PFSK-1 (cell line): Measurements from ENCODE around the gene TCAF1. TPM values are rescaled to one million over a fixed set of nuclear protein-coding genes. Genes with fewer than 3 reads are reported as not detected.

ENCODE experiments used
- FOXP2 ChIP-seq: optimal IDR thresholded peaks from 2 replicates; pipeline ENCODE3; 2011; ENCODE audit warnings: borderline replicate concordance, control low read depth, inconsistent platforms; ENCODE audit not compliant: insufficient read depth; ENCODE audit errors: extremely low read length, extremely low read depth
- POLR2AphosphoS5 ChIP-seq: IDR thresholded peaks from 2 replicates; pipeline ENCODE4 v1.6.1; 2012; ENCODE audit warnings: low read depth, mild to moderate bottlenecking, control low read depth, low read length, moderate library complexity
- REST ChIP-seq, 2 experiments: IDR thresholded peaks; 2 replicates each; pipeline versions ENCODE4 v1.6.1 to v1.8.0; 2011 to 2012; ENCODE audit warnings: low read depth in 2 of 2, low read length in 2 of 2, control low read depth in 1 of 2, inconsistent platforms in 1 of 2, mild to moderate bottlenecking in 1 of 2, moderate library complexity in 1 of 2; ENCODE audit not compliant: insufficient read depth in 1 of 2
- SIN3A ChIP-seq: IDR thresholded peaks from 2 replicates; pipeline ENCODE4 v1.6.1; 2012; ENCODE audit warnings: mild to moderate bottlenecking, low read length, moderate library complexity, borderline replicate concordance; ENCODE audit not compliant: insufficient read depth
- TAF1 ChIP-seq: IDR thresholded peaks from 2 replicates; pipeline ENCODE4 v1.6.1; 2012; ENCODE audit warnings: low read length, control low read depth, borderline replicate concordance; ENCODE audit not compliant: insufficient read depth
- polyA plus RNA-seq: library from polyadenylated mRNA; unstranded; fragments of >200 nt; gene quantifications from one replicate; pipeline ENCODE4 v1.2.1, GENCODE V29; 2012; ENCODE audit warnings: low read depth, missing spikeins; ENCODE audit not compliant: insufficient read length

Gene TCAF1
- polyA plus RNA-seq = 3.5 TPM

GRCh38 chr7:143901668-143902331 is at the start of gene TCAF1:
Gene TCAF1 (minus strand): TSS chr7:143902176. CDS start chr7:143876608, 25,568 bp downstream.
- 0 out of 2 replicates have a peak, but pooled peaks have one; percentile 58 for TF ChIP-seq TAF1
- TF ChIP-seq FOXP2 = no peak
- peak; percentile 80 for TF ChIP-seq POLR2AphosphoS5
- TF ChIP-seq SIN3A = no peak
- no peak for TF ChIP-seq REST (IDR thresholded peaks at IDR 0.05; ENCODE audit: insufficient read depth in 1 of 2, low read depth in 2 of 2, low read length in 2 of 2)

GRCh38 chr7:143948733-143949132 is 46.8 kb upstream of the TCAF1 start:
- no peak for TF ChIP-seq FOXP2
- TF ChIP-seq SIN3A = no peak
- no peak for TF ChIP-seq REST (IDR thresholded peaks at IDR 0.05; ENCODE audit: insufficient read depth in 1 of 2, low read depth in 2 of 2, low read length in 2 of 2)

GRCh38 chr7:143947111-143947510 is 45.1 kb upstream of the TCAF1 start:
- TF ChIP-seq TAF1 (no peak), POLR2AphosphoS5 (no peak), REST (IDR thresholded peaks at IDR 0.05; ENCODE audit: insufficient read depth in 1 of 2, low read depth in 2 of 2, low read length in 2 of 2) (no peak), FOXP2 (no peak), SIN3A (no peak)

GRCh38 chr7:143945423-143945822 is 43.4 kb upstream of the TCAF1 start:
- no peak for TF ChIP-seq TAF1
- TF ChIP-seq REST (IDR thresholded peaks at IDR 0.05; ENCODE audit: insufficient read depth in 1 of 2, low read depth in 2 of 2, low read length in 2 of 2) = no peak
- no peak for TF ChIP-seq FOXP2
- no peak for TF ChIP-seq SIN3A
- no peak for TF ChIP-seq POLR2AphosphoS5
